GM21576 (cell line): ENCODE results near the gene HSPA4L.
A peak's percentile ranks its signal among the peaks of the same experiment; 100 is the strongest.

Experiments
- ATAC-seq: cut with Tn5 transposase; IDR thresholded peaks from one replicate; pipeline ENCODE4 v1.9.1; 2021; ENCODE audit warnings: mild to moderate bottlenecking, moderate library complexity; ENCODE audit not compliant: unreplicated experiment

HSPA4L gene

DNA sequence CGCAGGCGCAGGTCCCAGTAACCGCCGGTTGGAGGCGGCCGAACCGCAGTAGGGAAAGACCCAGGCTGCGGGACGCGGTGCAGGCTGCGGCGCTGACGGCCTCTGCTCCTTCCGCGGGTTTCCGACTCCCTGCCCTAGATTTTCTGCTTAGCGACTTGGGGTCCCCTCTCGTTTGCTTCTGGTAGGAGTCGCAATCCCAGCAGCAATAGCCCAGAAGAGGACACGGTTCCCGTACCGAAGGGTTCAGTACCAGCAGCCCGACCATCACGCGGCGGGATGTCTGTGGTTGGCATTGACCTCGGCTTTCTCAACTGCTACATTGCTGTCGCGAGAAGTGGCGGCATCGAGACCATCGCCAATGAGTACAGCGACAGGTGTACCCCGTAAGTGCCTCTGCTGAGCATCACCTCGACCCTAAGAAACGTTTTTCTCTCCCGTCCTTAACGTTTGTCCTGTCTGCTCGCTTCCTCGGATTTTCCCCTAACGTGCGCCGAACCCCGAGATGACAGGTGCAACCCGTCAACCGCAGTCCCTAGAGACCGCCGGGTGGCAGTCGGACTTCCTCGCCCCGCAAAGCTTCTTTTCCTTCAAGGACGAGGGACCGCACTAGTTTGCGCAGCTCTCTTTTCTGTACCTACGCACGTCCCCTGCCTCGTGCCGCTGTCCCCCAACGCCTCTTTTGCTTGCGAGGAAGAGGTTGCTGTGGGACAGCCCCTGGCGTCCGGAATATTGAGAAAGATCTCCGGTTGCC, at the start of gene HSPA4L:
Gene HSPA4L (plus strand): TSS at position 48 of the 751 bp plus-strand sequence. CDS start 229 bp downstream, at position 277.
- peak; percentile 35 for ATAC-seq

DNA sequence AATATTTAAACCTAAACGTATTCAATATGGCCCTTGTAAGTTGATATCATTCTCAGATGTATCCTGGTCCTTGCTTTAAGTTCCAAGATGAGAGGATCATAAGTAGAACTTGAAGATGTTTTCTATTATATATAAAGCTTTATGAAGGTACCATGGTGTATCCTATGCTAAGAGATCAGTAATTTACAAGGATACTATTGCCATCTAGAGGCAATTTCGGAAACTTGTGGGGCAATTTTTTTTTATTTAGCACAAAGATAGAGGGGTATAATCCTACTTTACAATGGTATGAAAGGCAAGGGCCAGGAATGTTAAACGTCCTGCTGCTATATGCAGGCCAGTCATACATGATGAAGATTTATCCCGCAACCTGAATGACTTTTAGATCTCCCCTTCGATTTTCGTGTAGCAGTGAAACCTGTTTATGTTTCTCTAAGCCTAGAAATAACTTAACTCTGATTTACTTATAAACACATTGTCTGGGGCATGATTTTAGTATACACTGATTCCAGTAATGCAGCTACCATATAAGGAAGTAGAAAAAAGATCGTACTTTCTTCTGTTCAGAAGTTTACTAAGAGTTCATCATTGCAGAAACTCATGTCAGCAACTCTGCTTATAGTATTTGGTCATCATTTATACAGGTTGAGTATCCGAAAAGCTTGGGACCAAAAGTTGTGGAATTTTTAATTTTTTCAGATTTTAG, 49.3 kb upstream of the HSPA4L start:
- peak; percentile 77 for ATAC-seq

DNA sequence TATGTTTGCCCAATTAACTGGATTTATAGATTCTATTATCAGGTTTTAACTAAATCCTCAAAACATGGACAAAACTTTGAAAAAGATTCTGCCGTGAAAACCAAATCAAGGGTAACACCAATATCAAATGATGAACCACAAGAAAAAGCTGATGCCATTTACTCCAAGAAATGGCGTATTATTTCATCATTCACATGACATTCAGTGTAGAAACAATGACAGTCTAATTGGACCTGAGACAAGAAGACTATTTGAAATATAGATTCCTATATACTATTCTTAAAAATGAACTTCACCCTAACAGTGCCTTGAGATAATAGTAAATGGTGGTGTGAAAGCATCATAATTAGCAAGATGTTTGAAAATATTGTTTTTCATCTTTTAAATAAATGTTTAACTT, 47.1 kb upstream of the HSPA4L start:
- no peak for ATAC-seq

DNA sequence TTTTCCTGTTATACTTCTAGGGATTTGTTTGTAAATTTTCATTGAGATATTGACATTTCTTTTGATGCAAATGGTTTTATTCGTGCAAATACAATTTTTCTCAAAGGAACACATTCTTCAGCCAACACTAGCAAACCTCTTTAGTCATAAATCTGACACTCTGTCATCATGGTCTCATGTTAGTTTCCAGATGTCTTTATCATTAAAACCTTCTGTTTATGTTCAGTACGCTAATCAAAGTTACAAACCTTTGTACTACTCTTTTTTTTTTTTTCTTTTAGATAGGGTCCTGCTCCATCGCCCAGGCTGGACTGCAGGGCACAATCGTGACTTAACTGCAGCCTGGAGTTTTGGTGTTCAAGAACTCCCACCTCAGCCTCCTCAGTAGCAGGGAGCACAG, 44.8 kb upstream of the HSPA4L start:
- ATAC-seq, result no peak

DNA sequence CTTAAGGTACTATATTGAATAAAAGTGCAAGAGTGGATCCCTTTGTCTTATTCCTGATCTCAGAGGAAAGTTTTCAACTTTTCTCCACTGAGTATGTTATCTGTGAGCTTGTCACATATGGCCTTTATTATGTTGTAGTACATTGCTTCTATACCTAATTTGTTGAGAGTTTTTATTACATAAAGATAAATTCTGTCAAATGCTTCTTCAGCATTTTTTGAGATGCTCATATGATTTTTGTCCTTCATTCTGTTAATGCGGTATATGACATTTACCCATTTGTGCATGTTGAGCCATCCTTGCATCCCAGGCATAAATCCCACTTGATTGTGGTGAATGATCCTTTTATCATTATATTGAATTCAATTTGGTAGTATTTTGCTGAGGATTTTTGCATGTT, 40.9 kb upstream of the HSPA4L start:
- ATAC-seq, result no peak

DNA sequence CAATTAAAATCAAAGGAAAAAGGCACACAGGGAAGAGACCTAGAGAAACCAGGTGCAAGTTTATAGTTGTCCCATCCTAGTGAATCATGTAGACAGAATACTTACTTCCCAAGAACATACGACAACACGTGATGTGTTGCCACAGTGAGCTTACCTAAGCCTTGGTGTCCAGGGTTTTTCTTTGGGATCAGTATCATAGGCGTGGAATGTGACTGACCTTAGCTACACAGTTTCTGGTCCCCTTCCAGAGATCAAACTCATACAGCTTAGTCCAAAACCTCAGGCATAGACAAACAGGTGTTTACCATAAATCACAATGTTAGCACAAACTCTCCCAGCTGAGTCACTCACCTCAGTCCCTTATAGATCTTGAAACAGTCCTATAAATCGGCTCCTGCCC, 34.2 kb upstream of the HSPA4L start:
- ATAC-seq, result no peak

DNA sequence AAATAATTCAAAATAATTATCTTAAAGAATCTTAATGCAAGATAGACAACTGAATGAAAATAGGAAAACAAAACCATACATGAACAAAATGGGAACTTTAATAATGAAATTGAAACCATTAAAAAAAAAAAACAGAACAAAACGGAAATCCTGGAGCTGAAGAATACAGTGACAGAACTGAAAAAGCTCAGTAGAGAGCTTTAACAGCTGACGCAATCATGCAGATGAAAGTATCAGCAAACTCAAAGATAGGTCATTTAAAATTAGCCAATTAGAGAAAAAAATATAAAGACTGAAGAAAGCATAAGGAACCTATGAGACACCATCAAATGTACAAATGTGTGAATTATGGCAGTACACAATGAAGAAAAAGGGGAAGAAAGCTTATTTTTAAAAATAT, 33.2 kb upstream of the HSPA4L start:
- no peak for ATAC-seq

DNA sequence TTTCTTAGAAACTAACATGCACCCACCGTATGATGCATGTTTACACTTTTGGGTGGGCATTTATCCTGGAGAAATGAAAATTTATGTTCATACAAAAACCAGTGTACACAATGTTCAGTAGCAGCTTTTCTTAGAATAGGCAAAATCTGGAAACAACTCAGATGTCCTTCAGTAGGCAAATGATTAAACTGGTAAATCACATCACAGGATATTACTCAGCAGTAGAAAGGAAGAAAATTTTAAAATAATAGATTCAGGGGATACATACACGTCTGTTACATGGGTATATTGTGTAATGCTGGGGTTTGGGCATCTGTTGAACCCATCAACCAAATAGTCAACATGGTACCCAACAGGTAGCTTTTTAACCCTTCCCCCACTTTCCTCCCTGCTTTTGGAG, 25.2 kb upstream of the HSPA4L start:
- ATAC-seq, result no peak

DNA sequence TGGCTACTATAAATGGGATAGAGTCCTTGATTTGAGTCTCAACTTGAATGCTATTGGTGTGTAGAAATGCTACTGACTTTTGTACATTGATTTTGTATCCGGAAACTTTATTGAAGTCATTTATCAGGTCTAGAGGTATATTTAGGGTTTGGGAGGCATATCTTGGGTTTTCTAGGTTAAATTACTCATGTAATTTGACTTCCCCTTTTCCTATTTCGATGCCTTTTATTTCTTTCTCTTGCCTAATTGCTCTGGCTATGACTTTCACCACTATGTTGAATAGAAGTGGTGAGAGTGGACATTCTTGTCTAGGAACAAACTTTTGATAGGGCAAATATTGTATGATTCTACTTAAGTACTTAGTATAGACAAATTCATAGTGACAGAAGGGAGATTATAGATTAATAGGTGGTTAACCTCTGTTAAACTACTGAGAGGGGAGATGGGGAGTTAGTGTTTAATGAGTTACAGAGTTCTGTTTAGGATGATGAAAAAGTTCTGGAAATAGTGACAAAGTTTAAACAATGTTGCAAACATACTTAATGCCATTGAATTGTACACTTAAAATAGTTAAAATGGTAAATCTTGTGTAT, 22.8 kb upstream of the HSPA4L start:
- no peak for ATAC-seq

DNA sequence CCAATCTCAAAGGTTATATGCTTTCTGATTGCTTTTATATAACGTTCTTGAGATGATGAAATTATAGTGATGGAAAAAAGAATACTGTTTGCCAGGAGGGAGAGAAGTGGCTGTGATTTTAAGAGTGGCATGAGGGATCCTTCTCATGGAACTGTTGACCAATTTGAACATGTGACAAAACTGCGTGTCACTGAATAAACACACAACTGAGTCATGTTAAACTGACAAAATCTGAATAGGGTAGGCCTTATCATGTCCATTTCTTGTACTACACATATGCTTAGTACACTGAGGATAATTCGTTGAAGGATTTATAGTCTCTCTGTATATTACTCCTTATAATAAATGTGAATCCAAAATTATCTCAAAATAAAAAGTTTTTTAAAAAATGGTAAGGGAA, 22.2 kb upstream of the HSPA4L start:
- ATAC-seq, result no peak

DNA sequence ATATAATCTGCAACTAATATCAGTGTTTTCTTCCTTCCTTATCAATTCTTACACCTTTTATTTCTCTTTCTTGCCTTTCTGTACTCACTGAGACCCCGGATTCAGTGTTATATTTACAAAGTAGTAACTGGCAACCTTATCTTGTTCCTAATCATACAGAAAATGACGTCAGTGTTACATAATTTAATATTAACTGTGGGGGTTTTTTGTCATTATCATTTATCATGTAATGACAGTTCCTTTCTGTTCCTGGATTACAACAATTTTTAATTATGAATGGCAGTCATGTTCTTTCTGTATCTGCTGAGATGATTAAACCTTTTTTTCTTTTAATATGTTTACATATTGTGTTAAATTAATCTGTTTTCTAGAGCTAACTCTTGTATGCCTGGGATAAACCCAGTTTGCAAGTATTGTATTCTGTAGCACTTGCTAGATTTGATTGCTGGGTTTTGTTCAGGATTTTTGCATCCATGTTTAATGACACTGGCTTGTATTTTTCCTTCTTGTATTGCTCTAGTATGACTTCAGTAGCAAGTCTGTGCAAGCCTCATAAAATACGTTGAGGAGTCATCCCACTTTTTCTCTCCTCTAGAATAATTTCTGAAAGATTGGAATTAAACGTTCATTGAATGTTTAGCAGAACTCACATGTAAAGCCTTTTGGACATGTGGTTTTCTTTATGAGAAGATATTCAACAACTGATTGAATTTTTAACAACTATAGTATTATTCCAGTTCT, 10.4 kb upstream of the HSPA4L start:
- ATAC-seq, result no peak

DNA sequence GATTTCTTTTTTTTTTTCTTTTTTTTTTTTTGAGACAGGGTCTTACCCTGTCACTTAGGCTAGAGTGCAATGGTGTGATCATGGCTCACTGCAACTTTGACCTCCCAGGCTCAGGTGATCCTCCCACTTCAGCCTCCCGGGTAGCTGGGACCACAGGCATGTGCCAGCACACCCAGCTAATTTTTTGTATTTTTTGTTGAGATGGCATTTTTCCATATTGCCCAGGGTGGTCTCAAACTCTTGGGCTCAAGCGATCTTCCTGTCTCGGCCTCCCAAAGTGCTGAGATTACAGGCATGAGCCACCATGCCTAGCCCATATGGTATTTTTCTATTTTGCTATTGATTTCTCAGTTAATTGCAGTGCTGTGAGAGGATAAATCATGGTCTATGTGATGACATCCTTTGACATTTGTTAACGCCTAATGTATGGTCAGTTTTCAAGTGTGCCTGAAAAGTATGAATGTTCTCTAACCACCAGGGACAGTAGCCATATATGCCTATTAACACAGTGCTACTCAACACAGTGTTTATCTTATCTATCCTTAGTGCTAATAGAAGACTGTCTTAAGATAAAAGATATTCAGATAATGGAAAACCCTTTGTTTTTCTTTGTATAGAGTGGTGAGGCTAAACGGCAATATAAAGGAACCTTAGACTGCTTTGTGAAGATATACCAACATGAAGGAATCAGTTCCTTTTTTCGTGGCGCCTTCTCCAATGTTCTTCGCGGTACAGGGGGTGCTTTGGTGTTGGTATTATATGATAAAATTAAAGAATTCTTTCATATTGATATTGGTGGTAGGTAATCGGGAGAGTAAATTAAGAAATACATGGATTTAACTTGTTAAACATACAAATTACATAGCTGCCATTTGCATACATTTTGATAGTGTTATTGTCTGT, 9.1 kb upstream of the HSPA4L start:
- ATAC-seq, result no peak

DNA sequence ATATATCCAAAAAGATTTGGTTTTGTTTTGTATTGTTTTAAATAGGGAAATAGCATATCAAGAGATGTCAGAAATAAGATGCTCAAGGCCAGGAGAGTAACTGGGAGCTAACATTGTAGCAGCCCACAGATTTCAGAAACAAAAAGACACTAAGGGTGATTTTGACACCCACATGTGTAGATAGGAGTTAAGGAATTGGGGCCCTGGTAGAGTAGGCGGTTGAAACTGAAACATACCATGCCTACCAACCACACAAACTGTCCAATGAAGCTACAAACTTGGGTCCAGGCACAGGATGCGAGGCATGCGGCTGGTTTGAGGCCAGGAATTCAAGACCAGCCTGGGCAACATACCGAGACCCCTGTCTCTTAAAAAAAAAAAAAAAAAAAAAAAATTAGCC, 6.3 kb upstream of the HSPA4L start:
- ATAC-seq, result no peak

DNA sequence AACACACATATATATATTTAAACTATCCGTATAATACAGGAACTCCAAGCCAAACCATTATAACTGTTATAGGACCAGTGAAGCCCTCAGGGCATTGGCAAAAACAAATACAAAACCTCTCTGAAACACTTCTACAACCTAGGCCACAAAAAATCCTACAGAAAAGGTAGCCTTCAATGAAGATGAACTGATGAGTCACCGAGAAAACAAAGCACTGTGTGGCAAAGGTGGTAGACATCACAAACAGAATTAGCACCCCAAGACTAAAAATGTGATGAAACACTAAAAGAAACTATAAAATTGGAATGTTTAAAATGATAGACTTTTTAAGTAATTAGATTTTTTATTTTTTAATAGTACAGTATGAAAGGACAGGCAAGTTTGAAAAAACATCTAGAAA, 5.5 kb upstream of the HSPA4L start:
- ATAC-seq, result no peak

DNA sequence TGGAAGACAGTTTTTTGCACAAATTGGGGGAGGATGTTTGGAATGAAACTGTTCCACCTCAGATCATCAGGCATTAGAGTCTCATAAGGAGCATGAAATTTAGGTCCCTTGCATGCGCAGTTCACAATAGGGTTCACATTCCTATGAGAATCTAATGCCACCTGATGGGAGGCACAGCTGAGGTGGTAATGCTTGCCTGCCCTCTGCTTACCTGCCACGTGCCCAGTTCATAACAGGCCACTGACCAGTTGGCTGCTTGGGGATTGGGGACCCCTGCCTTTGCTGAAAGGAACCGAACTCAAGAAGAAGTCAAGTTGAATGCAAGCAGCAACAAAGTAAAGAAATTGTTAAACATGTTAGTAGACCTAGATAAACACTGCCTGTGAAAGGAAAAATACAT, 4.6 kb upstream of the HSPA4L start:
- ATAC-seq, result no peak

DNA sequence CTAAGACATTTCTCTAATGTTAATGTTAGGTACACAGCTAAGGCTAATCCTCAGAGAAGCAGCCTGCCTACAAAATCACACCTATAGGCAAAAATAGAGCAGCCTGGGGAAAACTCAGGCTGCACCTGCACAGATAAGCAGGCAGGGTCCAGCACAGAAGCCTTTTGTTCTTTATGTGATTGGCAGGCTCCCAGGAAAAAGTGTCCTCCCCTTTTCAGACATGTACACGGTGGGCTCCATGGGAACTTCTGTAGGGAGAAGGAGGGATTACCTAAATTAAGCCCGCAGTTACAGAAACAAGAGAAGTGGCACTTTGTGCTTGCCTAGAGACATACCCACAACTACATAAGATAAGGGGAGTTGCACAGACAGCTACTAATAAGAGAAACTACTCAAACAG, 4.0 kb upstream of the HSPA4L start:
- no peak for ATAC-seq

DNA sequence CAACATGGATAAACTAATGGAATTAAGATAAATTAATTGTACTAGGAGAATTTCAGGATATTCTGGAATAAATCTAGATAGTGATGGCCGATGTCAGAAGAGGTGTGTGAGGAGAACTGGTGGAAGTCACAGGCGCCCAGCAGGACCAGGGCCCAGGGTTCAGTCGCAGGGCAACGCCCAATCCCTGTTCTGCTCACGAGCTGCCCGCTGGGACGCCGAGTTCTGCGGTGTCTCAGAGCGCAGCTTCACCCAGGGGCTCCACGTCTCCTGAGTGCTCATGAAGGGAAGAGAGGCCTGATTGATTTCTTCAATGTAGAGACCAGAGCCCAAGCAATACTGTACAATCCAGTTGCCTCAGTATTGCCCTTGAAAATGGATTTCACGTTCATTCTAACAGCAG, 1.5 kb upstream of the HSPA4L start:
- ATAC-seq, result no peak

DNA sequence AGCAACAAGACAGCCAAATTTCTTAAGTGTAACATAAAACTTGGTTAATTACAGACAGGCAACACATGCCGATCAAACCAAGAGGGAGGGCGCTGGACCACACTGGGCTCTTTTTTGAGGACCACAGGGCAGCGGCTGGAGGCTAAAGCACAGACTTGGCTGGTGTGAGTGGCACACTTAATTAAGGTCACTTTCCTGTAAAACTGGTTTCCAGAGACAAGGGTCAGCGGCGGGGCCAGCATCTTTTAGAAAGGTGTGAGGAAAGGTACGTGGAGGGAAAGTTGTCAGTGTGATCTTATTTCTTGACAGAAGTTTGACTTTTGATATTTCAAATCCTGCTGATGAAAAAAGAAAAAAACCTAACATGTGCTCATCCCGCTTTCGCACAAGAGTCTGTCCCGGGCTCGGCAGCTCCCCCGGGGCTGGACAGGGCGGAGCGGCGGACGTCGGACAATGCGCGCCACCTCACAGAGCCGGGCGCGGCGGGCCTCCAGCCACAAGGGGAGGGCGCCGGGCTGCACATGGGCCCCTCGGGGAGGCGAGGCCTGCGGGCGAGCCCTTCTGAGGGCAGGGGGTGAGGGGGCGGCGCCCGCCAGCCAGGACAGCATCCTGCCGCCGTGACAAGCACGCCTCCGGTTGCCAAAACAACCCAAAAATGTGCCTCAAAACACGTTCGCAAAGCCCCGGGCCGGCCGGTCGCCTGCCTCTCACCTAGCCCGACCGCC, 660 bp upstream of the HSPA4L start:
- peak; percentile 30 for ATAC-seq

DNA sequence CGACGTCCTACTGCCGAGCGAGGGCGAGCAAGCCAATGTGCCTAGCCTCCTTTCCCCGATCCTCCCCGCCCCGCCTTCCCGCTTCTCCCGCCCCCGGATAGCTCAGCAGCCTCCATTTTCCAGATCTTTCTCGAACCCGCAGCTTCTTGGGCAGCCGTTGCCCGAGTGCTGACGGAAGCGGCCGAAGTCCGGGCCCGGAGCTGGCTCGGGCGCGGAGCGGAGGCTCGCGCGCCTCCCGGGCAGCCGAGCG, 172 bp upstream of the HSPA4L start:
- peak; percentile 76 for ATAC-seq
